Dendritic cell treated with granulocyte-macrophage colony-stimulating factor and Interleukin-4, amounts not matched to agents 40 ng/mL and 50 ng/mL, for 4 days (primary cell): ENCODE measurements around the gene DND1.
"Not testable (repeated sequence)": the region's sequence is repeated elsewhere in the genome, so short reads cannot be mapped to it uniquely, and the experiment has no call there.

Source experiments
- H3K27ac Mint-ChIP-seq: one replicate; pipeline ENCODE4 v1.8.0; 2022; ENCODE audit warnings: mild to moderate bottlenecking, mixed read lengths
- H3K27me3 Mint-ChIP-seq: one replicate; pipeline ENCODE4 v1.8.0; 2022; ENCODE audit warnings: mild to moderate bottlenecking, mixed read lengths
- H3K36me3 Mint-ChIP-seq: one replicate; pipeline ENCODE4 v1.8.0; 2022; ENCODE audit warnings: low read depth, mixed read lengths
- H3K4me1 Mint-ChIP-seq: one replicate; pipeline ENCODE4 v1.8.0; 2022; ENCODE audit warnings: low read depth, mixed read lengths
- H3K4me3 Mint-ChIP-seq: one replicate; pipeline ENCODE4 v1.8.0; 2022; ENCODE audit warnings: mild to moderate bottlenecking, moderate library complexity, mixed read lengths
- H3K9me3 Mint-ChIP-seq: one replicate; pipeline ENCODE4 v1.8.0; 2022; ENCODE audit warnings: mixed read lengths
- intact Hi-C: fragments of 100-400 bp; cut with micrococcal nuclease; formaldehyde crosslinking; loops from one replicate; pipeline ENCODE4 v1.15.0; 2022

The DND1 gene

DNA sequence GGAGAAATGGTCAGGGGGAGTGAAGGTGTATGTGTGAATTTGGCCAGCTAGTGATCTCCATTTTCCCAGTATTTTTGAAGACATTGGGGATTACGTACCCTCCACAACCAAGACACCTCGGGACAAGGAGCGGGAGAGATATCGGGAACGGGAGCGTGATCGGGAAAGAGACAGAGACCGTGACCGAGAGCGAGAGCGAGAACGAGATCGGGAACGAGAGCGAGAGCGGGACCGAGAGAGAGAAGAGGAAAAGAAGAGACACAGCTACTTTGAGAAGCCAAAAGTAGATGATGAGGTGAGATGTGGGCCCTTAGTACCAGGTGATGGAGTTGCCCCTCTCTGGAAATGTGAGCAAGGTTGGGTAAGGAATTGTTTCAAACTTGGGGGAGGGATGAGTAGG, 14.5 kb downstream of the DND1 start:
- Mint-ChIP-seq H3K36me3 (peaks cover 92% of the 10 kb centered on the region), H3K9me3 (no peaks in the 10 kb centered on the region), H3K27ac (no peak overlapping the region), H3K4me3 (no peak overlapping the region), H3K27me3 (no peaks in the 10 kb centered on the region), H3K4me1 (peaks cover 21% of the 10 kb centered on the region)
- intact Hi-C loops, result no loop called here

DNA sequence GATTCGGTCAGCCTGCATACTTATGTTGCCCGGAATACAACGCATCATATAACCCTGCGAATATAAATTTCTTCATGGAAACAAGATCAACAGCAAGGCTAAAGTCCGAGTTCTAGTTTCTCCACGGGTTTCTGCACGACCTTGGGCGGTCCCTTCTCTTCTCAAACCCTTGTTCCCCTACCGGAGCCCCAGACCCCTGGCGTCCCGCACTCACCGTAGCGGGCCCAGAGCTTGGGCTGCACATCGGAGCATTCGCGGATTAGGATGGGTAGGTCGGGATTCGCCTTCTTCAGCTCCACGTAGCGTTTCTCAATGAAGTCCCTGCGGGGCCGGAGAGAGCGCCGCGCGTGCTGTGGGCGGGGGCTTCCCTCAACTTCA, 26.3 kb downstream of the DND1 start:
- Mint-ChIP-seq H3K9me3 (no peaks in the 10 kb centered on the region), H3K36me3 (peaks cover 94% of the 10 kb centered on the region), H3K27me3 (no peaks in the 10 kb centered on the region), H3K4me1 (peaks cover 29% of the 10 kb centered on the region), H3K27ac (peak overlapping the region; percentile 97), H3K4me3 (peak overlapping the region; percentile 95)
- intact Hi-C loops, result loop anchor here (1.0 to 5.0 kb wide), 3 partner anchors 8 to 45 kb away; partner anchors contain the start of genes HARS1, HARS2, TMCO6 and WDR55

DNA sequence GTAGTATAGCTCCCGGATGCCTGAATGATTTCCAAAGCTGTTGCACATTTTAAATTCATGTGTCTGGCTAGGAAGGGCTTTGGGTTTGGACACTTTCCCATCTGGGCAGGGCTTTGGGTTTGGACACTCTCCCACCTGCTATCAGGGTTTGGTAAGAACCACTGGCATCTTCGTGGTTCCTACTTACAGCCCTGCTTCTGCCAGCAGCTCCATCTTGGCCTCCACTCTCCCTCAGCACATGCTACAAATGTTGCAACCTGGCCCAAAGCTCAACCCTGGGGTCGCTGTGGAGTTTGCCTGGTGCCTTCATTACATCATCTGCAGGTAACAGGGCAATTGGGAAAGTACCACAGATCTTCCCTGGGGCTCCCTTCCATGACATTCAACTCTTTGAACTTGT, 30.7 kb downstream of the DND1 start:
- H3K4me1 Mint-ChIP-seq, result peaks cover 58% of the 10 kb centered on the region
- peak overlapping the region; percentile 8 for H3K27ac Mint-ChIP-seq
- no peak overlapping the region for H3K4me3 Mint-ChIP-seq
- intact Hi-C loops, result no loop called here
- no peaks in the 10 kb centered on the region for H3K9me3 Mint-ChIP-seq
- peaks cover 66% of the 10 kb centered on the region for H3K36me3 Mint-ChIP-seq
- no peaks in the 10 kb centered on the region for H3K27me3 Mint-ChIP-seq

DNA sequence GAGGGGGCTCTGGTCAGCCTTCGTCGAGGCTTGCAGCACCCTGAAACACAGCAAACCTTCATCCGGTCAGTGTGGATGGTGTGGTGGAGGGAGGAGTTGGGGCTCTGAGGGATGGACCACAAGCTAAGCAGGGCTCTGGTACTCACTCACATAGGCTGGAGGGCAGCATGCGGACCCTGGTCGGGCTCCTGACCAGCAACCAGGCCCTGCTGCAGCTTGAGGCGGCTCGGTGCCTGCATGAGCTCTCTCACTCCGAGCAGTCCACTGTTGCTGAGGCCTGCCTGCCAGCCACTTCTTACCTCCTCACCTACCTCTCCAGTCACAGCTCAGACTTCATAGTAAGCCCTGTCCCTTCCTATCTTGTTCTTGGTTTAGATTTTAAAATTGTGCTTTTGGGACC, 31.7 kb downstream of the DND1 start:
- Mint-ChIP-seq H3K4me3 (no peak overlapping the region), H3K27me3 (no peaks in the 10 kb centered on the region), H3K4me1 (peaks cover 66% of the 10 kb centered on the region), H3K9me3 (no peaks in the 10 kb centered on the region), H3K36me3 (peaks cover 58% of the 10 kb centered on the region), H3K27ac (no peak overlapping the region)
- intact Hi-C loops, result no loop called here

DNA sequence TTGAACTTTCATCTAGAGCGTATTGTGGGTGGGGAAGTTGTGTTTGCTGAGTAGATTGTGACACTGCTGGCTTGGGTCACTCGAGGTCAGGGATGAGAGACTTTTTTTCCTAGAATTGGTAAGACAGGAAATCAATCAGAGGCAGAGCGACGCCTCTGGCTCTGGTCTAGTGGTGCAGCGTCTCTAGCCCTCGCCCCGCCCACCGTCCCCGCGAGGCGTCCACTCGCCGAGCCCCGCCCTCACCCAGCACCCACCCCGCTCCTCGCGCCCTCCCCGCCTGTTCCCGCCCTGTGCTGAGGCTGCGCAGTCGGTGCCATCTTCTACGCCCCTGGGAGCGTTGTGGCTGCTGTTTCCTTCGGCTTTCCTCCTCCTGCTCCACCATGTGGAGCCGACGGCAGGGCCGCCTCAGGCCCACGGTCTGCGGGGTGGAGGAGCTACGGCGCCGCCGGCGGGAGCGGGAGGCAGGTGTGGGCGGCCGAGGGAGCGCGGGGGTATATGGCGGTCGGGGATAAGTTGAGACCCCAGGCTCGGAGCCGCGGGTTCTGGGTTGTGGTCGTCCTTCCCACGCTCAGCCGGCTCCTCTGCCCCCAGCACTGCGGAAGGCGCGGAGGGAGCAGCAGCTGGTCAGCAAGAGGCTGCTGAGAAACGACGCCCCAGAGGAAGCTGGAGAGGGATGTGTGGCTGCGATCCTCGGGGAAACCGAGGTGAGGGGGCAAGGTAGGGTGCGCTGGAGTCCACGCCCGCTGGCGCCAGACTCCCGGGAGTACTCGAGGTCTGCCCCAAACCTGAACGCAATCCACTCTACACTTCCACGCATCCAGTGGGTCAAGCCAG, 34.0 kb downstream of the DND1 start, which contains the start of gene TMCO6:
TSS of gene TMCO6 (plus strand) at position 304 of the 834 bp plus-strand sequence. CDS start at position 381, 77 bp downstream.
- Mint-ChIP-seq H3K4me1 (peaks cover 56% of the 10 kb centered on the region), H3K9me3 (no peaks in the 10 kb centered on the region), H3K27me3 (no peaks in the 10 kb centered on the region)

DNA sequence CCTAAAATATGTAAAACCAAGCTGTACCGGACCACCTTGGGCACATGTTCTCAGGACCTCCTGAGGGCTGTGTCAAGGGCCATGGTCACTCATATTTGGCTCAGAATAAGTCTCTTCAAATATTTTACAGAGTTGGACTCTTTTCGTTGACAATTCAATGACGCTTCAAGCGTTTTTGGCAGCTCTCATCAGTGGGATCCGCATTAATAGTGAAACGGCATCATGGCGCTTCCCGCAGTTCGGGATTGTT, 34.6 kb downstream of the DND1 start:
- H3K4me1 Mint-ChIP-seq, result peaks cover 61% of the 10 kb centered on the region
- peak overlapping the region; percentile 83 for H3K27ac Mint-ChIP-seq

More for the DNA sequence above, 34.0 kb downstream of the DND1 start, which contains the start of gene TMCO6:
- peaks cover 36% of the 10 kb centered on the region for H3K36me3 Mint-ChIP-seq
- H3K4me3 Mint-ChIP-seq, result peak within 1 kb of the TSS; percentile 82
- peak within 1 kb of the TSS; percentile 83 for H3K27ac Mint-ChIP-seq
- intact Hi-C loops, result loop anchor here (1.0 to 2.0 kb wide), 4 partner anchors 8 to 91 kb away; partner anchors contain the start of genes APBB3, IK, NDUFA2 and SLC35A4

DNA sequence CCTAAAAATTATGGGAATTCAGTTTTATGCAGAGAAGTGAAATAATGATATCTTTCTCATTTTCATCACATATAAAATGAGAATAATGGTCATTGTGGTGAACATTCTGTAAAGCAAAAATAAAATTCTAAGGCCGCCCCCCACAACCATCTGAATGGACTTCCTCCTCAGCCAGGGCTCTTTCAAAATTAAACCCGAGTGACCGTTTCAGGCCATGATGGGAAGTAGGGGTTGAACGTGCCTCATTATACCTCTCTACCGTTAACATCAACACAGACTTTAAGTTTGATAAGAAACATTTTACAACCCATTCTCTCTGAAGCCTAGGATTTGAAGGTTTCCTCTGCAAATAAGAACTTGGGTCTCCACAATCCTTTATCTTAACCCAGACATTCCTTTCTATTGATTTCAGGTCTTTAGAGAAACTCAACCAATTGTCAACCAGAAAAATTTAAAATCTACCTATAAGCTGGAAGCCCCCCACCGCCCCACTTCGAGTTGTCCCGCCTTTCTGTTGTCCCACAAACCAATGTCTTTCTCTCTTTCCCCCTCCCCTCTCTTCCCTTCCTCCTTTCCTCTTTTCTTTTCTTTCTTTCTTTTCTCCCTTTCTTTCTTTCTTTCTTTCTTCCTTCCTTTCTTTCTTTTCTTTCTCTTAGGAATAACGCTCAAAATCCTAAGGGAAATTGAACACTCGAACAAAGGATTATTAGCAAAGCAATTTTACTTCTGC, 35.8 kb downstream of the DND1 start:
- Mint-ChIP-seq H3K9me3 (no peaks in the 10 kb centered on the region), H3K4me3 (no peak overlapping the region), H3K4me1 (peaks cover 69% of the 10 kb centered on the region), H3K27me3 (no peaks in the 10 kb centered on the region), H3K36me3 (peaks cover 26% of the 10 kb centered on the region), H3K27ac (peak overlapping the region; percentile 83)
- intact Hi-C loops, result loop anchor here (2.0 kb wide), 3 partner anchors 27 to 89 kb away; partner anchors contain the start of genes APBB3, SLC35A4 and WDR55

More for the DNA sequence above, 34.6 kb downstream of the DND1 start:
- not testable (repeated sequence) for H3K27me3 Mint-ChIP-seq, H3K9me3 Mint-ChIP-seq
- peak overlapping the region; percentile 82 for H3K4me3 Mint-ChIP-seq
- peaks cover 31% of the 10 kb centered on the region for H3K36me3 Mint-ChIP-seq
- intact Hi-C loops, result loop anchor here (1.0 to 2.0 kb wide), 4 partner anchors 8 to 90 kb away; partner anchors contain the start of genes APBB3, IK, NDUFA2 and SLC35A4

DNA sequence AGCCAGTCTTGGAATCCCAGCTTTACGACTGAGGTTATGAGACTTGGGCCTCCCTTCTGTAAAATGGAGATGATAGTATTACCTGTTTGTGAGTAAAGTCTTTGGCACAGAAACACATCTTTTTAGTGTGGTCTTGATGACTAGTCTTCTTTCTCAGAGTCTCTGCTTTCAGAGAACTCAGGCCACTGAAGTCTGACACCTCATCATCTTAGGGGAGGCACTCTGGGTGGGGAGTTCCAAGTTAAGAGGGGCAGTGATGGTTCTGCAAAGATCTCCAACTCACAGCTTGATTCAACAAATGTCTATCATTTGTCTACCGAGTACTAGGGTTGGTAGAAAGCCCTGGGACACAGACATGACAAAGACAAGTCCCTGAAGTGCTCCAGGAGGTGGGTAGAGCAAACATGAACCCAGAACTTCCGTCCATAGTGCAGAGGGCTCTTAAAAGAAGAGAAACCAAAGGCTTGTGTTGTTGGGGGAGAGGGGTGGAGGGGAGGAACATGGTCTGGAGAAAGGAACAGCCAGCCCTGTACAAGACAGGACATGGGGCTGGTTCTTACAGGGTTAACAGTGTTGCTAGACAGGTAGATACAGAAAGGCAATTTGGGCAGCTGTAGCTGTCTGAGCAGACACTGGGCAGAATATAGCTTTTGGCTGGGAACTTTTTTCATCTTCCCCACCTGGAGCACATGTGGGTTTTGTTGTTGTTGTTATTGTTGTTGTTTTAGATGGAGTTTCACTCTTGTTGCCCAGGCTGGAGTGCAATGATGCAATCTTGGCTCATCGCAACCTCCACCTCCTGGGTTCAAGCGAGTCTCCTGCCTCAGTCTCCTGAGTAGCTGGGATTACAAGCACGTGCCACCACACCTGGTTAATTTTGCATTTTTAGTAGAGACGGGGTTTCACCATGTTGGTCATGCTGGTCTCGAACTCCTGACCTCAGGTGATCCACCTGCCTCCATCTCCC, 37.8 kb downstream of the DND1 start:
- H3K9me3 Mint-ChIP-seq, result no peaks in the 10 kb centered on the region
- peak overlapping the region; percentile 84 for H3K27ac Mint-ChIP-seq
- intact Hi-C loops, result loop anchor here (1.0 kb wide), 1 partner anchor 60 kb away; no protein-coding TSS in a partner anchor
- H3K27me3 Mint-ChIP-seq, result no peaks in the 10 kb centered on the region
- H3K4me3 Mint-ChIP-seq, result no peak overlapping the region
- peaks cover 26% of the 10 kb centered on the region for H3K36me3 Mint-ChIP-seq
- peaks cover 66% of the 10 kb centered on the region for H3K4me1 Mint-ChIP-seq

DNA sequence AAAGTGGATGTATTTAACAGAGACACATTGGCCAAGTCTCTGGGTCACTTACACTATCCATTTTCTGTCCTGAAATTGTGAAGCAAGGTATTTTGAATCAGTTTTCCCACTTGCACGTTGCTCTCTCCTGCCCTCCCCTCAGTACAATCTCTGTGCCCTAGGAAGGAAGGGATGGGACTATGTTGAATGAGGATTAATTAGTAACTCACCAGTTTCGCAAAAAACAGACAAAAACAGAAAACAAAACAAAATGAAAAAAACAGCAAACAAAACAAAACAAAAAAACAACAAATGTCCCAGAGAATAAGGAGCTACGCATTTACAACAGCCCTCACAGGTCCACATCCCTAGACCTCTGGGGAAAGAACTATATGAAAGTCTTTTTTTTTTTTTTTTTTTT, 39.3 kb downstream of the DND1 start:
- Mint-ChIP-seq H3K36me3 (peaks cover 28% of the 10 kb centered on the region), H3K27me3 (no peaks in the 10 kb centered on the region), H3K27ac (peak overlapping the region; percentile 84), H3K4me3 (peak overlapping the region; percentile 77), H3K9me3 (no peaks in the 10 kb centered on the region), H3K4me1 (peaks cover 59% of the 10 kb centered on the region)
- intact Hi-C loops, result no loop called here

DNA sequence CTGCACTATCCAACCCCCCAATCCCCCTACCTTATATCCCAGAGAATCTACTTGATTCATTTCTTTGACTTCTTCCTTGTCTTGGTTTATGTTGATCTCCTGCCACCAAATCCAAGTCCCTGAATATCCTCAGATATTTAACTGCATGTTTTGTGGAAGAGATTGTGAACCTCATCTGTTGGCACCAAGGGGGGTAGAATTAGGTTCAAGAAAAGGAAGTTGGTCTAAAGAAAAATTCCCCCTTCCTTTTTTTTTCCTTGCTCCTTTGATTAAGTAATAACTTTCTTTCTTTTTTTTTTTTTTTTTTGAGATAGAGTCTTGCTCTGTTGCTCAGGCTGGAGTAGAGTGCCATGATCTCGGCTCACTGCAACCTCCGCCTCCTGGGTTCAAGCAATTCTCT, 39.9 kb downstream of the DND1 start:
- Mint-ChIP-seq H3K9me3 (peaks cover under 1% of the 10 kb centered on the region), H3K36me3 (peaks cover 28% of the 10 kb centered on the region), H3K4me1 (peaks cover 54% of the 10 kb centered on the region), H3K27me3 (no peaks in the 10 kb centered on the region), H3K27ac (peak overlapping the region; percentile 84), H3K4me3 (peak overlapping the region; percentile 77)
- intact Hi-C loops, result no loop called here

DNA sequence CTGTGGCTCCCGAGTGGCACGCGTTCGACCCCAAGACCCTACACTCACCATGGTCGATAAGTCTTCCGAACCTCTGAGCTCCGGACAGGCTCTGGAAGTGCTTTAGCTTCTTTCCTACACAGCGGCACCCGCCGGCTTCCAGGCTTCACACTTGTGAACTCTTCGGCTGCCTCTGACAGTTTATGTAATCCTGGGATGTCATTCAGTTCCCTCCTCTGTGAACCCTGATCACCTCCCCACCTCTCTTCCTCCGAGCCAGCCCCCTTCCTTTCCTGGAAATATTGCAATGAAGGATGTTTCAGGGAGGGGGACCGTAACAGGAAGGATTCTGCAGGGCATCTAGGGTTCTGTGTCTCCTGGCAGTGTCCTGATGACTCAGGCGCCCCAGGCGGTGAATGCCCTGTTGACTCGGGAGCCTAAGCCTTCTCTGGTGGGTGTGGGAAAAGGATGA, 40.3 kb downstream of the DND1 start, which contains the start of gene CD14:
TSS of gene CD14 (minus strand) at position 155 of the 451 bp plus-strand sequence. CDS start at position 51, 104 bp downstream.
- peaks cover 33% of the 10 kb centered on the region for H3K36me3 Mint-ChIP-seq
- H3K27ac Mint-ChIP-seq, result peak within 1 kb of the TSS; percentile 84
- H3K27me3 Mint-ChIP-seq, result no peaks in the 10 kb centered on the region
- intact Hi-C loops, result no loop called here
- H3K4me1 Mint-ChIP-seq, result peaks cover 49% of the 10 kb centered on the region
- H3K9me3 Mint-ChIP-seq, result peaks cover 5% of the 10 kb centered on the region
- peak within 1 kb of the TSS; percentile 77 for H3K4me3 Mint-ChIP-seq

DNA sequence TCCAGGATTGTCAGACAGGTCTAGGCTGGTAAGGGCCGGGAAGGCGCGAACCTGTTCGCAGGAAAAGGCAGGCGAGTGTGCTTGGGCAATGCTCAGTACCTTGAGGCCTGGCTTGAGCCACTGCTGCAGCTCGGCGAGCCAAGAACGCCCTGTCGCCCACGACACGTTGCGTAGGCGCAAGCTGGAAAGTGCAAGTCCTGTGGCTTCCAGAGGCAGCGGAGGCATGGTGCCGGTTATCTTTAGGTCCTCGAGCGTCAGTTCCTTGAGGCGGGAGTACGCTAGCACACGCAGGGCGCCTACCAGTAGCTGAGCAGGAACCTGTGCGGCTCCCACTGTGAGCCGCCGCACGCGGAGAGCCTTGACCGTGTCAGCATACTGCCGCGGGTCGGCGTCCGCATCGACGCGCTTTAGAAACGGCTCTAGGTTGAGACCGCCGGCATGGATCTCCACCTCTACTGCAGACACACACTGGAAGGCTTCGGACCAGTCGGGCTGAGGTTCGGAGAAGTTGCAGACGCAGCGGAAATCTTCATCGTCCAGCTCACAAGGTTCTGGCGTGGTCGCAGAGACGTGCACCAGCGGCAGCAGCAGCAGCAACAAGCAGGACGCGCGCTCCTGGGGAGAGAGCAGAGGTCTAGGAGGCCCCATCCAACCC, 40.9 kb downstream of the DND1 start:
- peak overlapping the region; percentile 77 for H3K4me3 Mint-ChIP-seq
- intact Hi-C loops, result loop anchor here (1.0 kb wide), 2 partner anchors 20 to 84 kb away; no protein-coding TSS in a partner anchor
- peaks cover 44% of the 10 kb centered on the region for H3K4me1 Mint-ChIP-seq
- H3K27ac Mint-ChIP-seq, result peak overlapping the region; percentile 84
- peaks cover 38% of the 10 kb centered on the region for H3K36me3 Mint-ChIP-seq
- no peaks in the 10 kb centered on the region for H3K27me3 Mint-ChIP-seq
- H3K9me3 Mint-ChIP-seq, result peaks cover 11% of the 10 kb centered on the region
